ENCODE measurements around the gene SLC52A1. TPM values are rescaled to one million over a fixed set of nuclear protein-coding genes. Genes with fewer than 3 reads are reported as not detected.
A peak's percentile ranks its signal among the peaks of the same experiment; 100 is the strongest.
"Not testable (repeated sequence)": the region's sequence is repeated elsewhere in the genome, so short reads cannot be mapped to it uniquely, and the experiment has no call there.

The SLC52A1 gene
- total RNA-seq, 1 donor from 2014 or later = not detected

DNA sequence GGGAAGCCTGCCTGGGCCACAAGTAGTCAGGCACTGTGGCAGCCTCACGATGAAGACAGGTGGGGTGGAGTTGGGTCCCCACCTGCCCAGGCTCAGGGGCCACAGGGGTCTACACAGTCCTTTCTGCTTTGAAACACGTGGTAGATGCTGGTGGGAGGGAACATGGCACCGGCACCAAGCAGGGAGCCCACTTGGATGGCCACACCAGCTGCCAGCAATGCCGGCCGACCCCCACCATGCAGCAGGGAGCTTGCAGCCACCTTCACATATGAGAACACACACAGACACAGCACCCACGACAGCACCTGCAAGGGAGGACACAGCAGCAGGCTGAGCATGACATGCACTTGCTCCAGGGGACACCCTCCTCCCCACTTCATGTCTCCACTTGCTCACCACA lies 2.4 kb downstream of the SLC52A1 start:
- Histone ChIP-seq H3K27ac (ENCODE audit: low read depth, low read length) (no peak overlapping the region), H3K9me3 (ENCODE audit: control insufficient read depth in 3 of 3, low read length in 3 of 3) (no peaks in the 10 kb centered on the region), H3K9ac (ENCODE audit: low read depth in 1 of 3, low read length in 3 of 3) (no peak overlapping the region), H3K4me3 (ENCODE audit: low read length in 3 of 3) (no peak overlapping the region), H3K4me1 (ENCODE audit: control insufficient read depth in 3 of 3, insufficient read depth in 3 of 3, low read length in 3 of 3) (peaks cover 0 to 5% (median 3%) of the 10 kb centered on the region in 3 donors), H3K36me3 (ENCODE audit: control insufficient read depth in 3 of 3, insufficient read depth in 3 of 3, low read length in 3 of 3) (no peaks in the 10 kb centered on the region), H3K27me3 (ENCODE audit: control insufficient read depth in 3 of 3, insufficient read depth in 3 of 3, low read length in 3 of 3) (peaks cover 8 to 11% (median 9%) of the 10 kb centered on the region in 3 donors)

GRCh38 chr17:5031365-5032082 lies 3.7 kb downstream of the SLC52A1 start:
- Histone ChIP-seq H3K36me3 (ENCODE audit: control insufficient read depth in 3 of 3, insufficient read depth in 3 of 3, low read length in 3 of 3) (no peaks in the 10 kb centered on the region), H3K4me3 (ENCODE audit: low read length in 3 of 3) (peak overlapping the region; percentile 42 to 61 (median 44)), H3K4me1 (ENCODE audit: control insufficient read depth in 3 of 3, insufficient read depth in 3 of 3, low read length in 3 of 3) (peaks cover 0 to 5% (median 3%) of the 10 kb centered on the region in 3 donors), H3K27ac (ENCODE audit: low read depth, low read length) (no peak overlapping the region), H3K9ac (ENCODE audit: low read depth in 1 of 3, low read length in 3 of 3) (peak overlapping the region in 1 of 3 donors; percentile 17), H3K9me3 (ENCODE audit: control insufficient read depth in 3 of 3, low read length in 3 of 3) (no peaks in the 10 kb centered on the region), H3K27me3 (ENCODE audit: control insufficient read depth in 3 of 3, insufficient read depth in 3 of 3, low read length in 3 of 3) (peaks cover 8 to 11% (median 9%) of the 10 kb centered on the region in 3 donors)

DNA sequence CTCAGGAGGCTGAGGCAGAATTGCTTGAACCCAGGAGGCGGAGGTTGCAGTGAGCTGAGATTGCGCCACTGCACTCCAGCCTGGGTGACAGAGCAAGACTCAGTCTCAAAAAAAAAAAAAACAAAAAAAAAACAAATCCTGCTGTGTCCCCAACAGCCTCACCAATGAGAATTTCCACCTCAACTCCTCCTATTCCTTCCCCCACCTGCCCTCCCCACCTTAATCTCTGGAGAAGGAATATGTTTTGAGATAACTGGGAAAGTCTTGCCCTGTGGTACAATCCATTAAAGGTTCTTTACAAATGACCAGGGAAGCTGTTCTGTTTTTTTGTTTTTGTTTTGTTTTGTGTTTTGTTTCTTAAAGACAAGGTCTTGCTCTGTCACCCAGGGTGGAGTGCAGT lies 5.1 kb downstream of the SLC52A1 start:
- not testable (repeated sequence) for H3K36me3 ChIP-seq (ENCODE audit: control insufficient read depth in 3 of 3, insufficient read depth in 3 of 3, low read length in 3 of 3); H3K9me3 ChIP-seq (ENCODE audit: control insufficient read depth in 3 of 3, low read length in 3 of 3); H3K27ac ChIP-seq (ENCODE audit: low read depth, low read length); H3K4me3 ChIP-seq (ENCODE audit: low read length in 3 of 3); H3K27me3 ChIP-seq (ENCODE audit: control insufficient read depth in 3 of 3, insufficient read depth in 3 of 3, low read length in 3 of 3); H3K4me1 ChIP-seq (ENCODE audit: control insufficient read depth in 3 of 3, insufficient read depth in 3 of 3, low read length in 3 of 3); H3K9ac ChIP-seq (ENCODE audit: low read depth in 1 of 3, low read length in 3 of 3)

DNA sequence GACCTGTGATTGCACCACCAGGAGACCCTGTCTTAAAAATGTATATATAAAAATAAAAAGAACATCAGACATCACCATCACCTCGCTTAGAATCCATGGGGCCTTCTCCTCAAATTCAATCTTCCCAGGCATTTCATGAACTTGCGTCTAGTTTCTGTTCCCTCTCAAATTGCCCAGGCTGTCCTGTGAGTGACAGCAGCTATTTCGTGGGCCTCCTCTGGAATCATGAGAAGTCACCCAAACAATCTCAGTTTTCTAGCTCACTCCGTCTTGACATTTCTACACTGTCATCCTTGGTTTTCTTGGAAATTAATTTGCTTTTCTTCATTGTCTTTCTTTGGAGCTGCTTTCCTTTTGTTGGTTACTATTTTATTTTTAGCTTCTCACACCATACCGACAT lies 7.3 kb downstream of the SLC52A1 start:
- Histone ChIP-seq H3K4me1 (ENCODE audit: control insufficient read depth in 3 of 3, insufficient read depth in 3 of 3, low read length in 3 of 3) (peaks cover 0 to 7% (median 3%) of the 10 kb centered on the region in 3 donors), H3K9me3 (ENCODE audit: control insufficient read depth in 3 of 3, low read length in 3 of 3) (no peaks in the 10 kb centered on the region), H3K27ac (ENCODE audit: low read depth, low read length) (no peak overlapping the region), H3K36me3 (ENCODE audit: control insufficient read depth in 3 of 3, insufficient read depth in 3 of 3, low read length in 3 of 3) (peaks cover 3 to 14% (median 3%) of the 10 kb centered on the region in 3 donors), H3K27me3 (ENCODE audit: control insufficient read depth in 3 of 3, insufficient read depth in 3 of 3, low read length in 3 of 3) (no peaks in the 10 kb centered on the region), H3K9ac (ENCODE audit: low read depth in 1 of 3, low read length in 3 of 3) (no peak overlapping the region), H3K4me3 (ENCODE audit: low read length in 3 of 3) (no peak overlapping the region)

- Histone ChIP-seq H3K36me3 (ENCODE audit: control insufficient read depth in 3 of 3, insufficient read depth in 3 of 3, low read length in 3 of 3) (peaks cover 6 to 20% (median 8%) of the 10 kb centered on the region in 3 donors), H3K27me3 (ENCODE audit: control insufficient read depth in 3 of 3, insufficient read depth in 3 of 3, low read length in 3 of 3) (no peaks in the 10 kb centered on the region), H3K27ac (ENCODE audit: low read depth, low read length) (no peak overlapping the region)
Observed at GRCh38 chr17:5027299-5027698, 7.9 kb downstream of the SLC52A1 start.

GRCh38 chr17:5024604-5025003 lies 10.6 kb downstream of the SLC52A1 start:
- Histone ChIP-seq H3K36me3 (ENCODE audit: control insufficient read depth in 3 of 3, insufficient read depth in 3 of 3, low read length in 3 of 3) (peaks cover 31 to 45% (median 33%) of the 10 kb centered on the region in 3 donors), H3K27ac (ENCODE audit: low read depth, low read length) (no peak overlapping the region)

More at GRCh38 chr17:5027299-5027698, 7.9 kb downstream of the SLC52A1 start:
- Histone ChIP-seq H3K9ac (ENCODE audit: low read depth in 1 of 3, low read length in 3 of 3) (no peak overlapping the region), H3K4me3 (ENCODE audit: low read length in 3 of 3) (no peak overlapping the region), H3K9me3 (ENCODE audit: control insufficient read depth in 3 of 3, low read length in 3 of 3) (no peaks in the 10 kb centered on the region), H3K4me1 (ENCODE audit: control insufficient read depth in 3 of 3, insufficient read depth in 3 of 3, low read length in 3 of 3) (peaks cover 0 to 7% (median 3%) of the 10 kb centered on the region in 3 donors)

GRCh38 chr17:5023588-5024147 lies 11.6 kb downstream of the SLC52A1 start:
- Histone ChIP-seq H3K4me3 (ENCODE audit: low read length in 3 of 3) (no peak overlapping the region), H3K27me3 (ENCODE audit: control insufficient read depth in 3 of 3, insufficient read depth in 3 of 3, low read length in 3 of 3) (no peaks in the 10 kb centered on the region), H3K36me3 (ENCODE audit: control insufficient read depth in 3 of 3, insufficient read depth in 3 of 3, low read length in 3 of 3) (peaks cover 36 to 52% (median 41%) of the 10 kb centered on the region in 3 donors), H3K9ac (ENCODE audit: low read depth in 1 of 3, low read length in 3 of 3) (no peak overlapping the region), H3K4me1 (ENCODE audit: control insufficient read depth in 3 of 3, insufficient read depth in 3 of 3, low read length in 3 of 3) (peaks cover 0 to 4% (median 2%) of the 10 kb centered on the region in 3 donors), H3K9me3 (ENCODE audit: control insufficient read depth in 3 of 3, low read length in 3 of 3) (no peaks in the 10 kb centered on the region), H3K27ac (ENCODE audit: low read depth, low read length) (no peak overlapping the region)

More at GRCh38 chr17:5024604-5025003, 10.6 kb downstream of the SLC52A1 start:
- Histone ChIP-seq H3K9ac (ENCODE audit: low read depth in 1 of 3, low read length in 3 of 3) (no peak overlapping the region), H3K4me3 (ENCODE audit: low read length in 3 of 3) (no peak overlapping the region), H3K27me3 (ENCODE audit: control insufficient read depth in 3 of 3, insufficient read depth in 3 of 3, low read length in 3 of 3) (no peaks in the 10 kb centered on the region), H3K9me3 (ENCODE audit: control insufficient read depth in 3 of 3, low read length in 3 of 3) (no peaks in the 10 kb centered on the region), H3K4me1 (ENCODE audit: control insufficient read depth in 3 of 3, insufficient read depth in 3 of 3, low read length in 3 of 3) (peaks cover 0 to 4% (median 2%) of the 10 kb centered on the region in 3 donors)

GRCh38 chr17:5022171-5022711 lies 13.0 kb downstream of the SLC52A1 start:
- H3K9ac ChIP-seq (ENCODE audit: low read depth in 1 of 3, low read length in 3 of 3) = no peak overlapping the region
- H3K9me3 ChIP-seq (ENCODE audit: control insufficient read depth in 3 of 3, low read length in 3 of 3) = no peaks in the 10 kb centered on the region
- H3K27me3 ChIP-seq (ENCODE audit: control insufficient read depth in 3 of 3, insufficient read depth in 3 of 3, low read length in 3 of 3) = no peaks in the 10 kb centered on the region
- H3K36me3 ChIP-seq (ENCODE audit: control insufficient read depth in 3 of 3, insufficient read depth in 3 of 3, low read length in 3 of 3) = peaks cover 41 to 59% (median 49%) of the 10 kb centered on the region in 3 donors
- H3K27ac ChIP-seq (ENCODE audit: low read depth, low read length) = no peak overlapping the region
- peaks cover 0 to 4% (median 2%) of the 10 kb centered on the region in 3 donors for H3K4me1 ChIP-seq (ENCODE audit: control insufficient read depth in 3 of 3, insufficient read depth in 3 of 3, low read length in 3 of 3)
- H3K4me3 ChIP-seq (ENCODE audit: low read length in 3 of 3) = no peak overlapping the region

DNA sequence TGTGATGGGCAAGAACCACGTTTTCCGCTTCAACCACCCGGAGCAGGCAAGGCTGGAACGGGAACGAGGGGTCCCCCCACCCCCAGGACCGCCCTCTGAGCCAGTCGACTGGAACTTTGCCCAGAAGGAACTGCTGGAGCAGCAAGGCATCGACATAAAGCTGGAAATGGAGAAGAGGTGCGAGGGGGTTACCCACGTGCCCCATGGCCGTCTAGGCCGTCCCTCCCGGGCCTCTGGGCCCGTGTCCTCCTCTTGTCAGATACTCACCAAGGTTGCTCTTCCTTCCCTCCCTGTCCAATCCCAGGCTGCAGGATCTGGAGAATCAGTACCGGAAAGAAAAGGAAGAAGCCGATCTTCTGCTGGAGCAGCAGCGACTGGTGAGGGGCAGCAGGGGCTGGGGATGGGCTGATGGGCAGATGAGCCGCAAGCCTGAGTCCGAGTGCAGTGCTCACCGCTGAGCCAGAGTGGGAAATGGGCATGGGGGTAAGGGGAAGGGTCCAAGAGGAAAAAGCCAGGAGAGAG lies 14.7 kb downstream of the SLC52A1 start:
- Histone ChIP-seq H3K27ac (ENCODE audit: low read depth, low read length) (no peak overlapping the region), H3K4me1 (ENCODE audit: control insufficient read depth in 3 of 3, insufficient read depth in 3 of 3, low read length in 3 of 3) (peaks cover 0 to 2% (median 0%) of the 10 kb centered on the region in 3 donors), H3K4me3 (ENCODE audit: low read length in 3 of 3) (no peak overlapping the region), H3K9me3 (ENCODE audit: control insufficient read depth in 3 of 3, low read length in 3 of 3) (no peaks in the 10 kb centered on the region), H3K36me3 (ENCODE audit: control insufficient read depth in 3 of 3, insufficient read depth in 3 of 3, low read length in 3 of 3) (peaks cover 49 to 65% (median 58%) of the 10 kb centered on the region in 3 donors), H3K9ac (ENCODE audit: low read depth in 1 of 3, low read length in 3 of 3) (no peak overlapping the region), H3K27me3 (ENCODE audit: control insufficient read depth in 3 of 3, insufficient read depth in 3 of 3, low read length in 3 of 3) (no peaks in the 10 kb centered on the region)
